DMS79 (cell line): ENCODE measurements around the gene MGRN1.

ENCODE experiments used
- DNase-seq: peaks from one replicate; lab custom pipeline; 2025; lab: John Stamatoyannopoulos, UW

Gene MGRN1

GRCh38 chr16:4699046-4699556 is 74.5 kb downstream of the MGRN1 start:
- no peak for DNase-seq

GRCh38 chr16:4700380-4700996 is 75.9 kb downstream of the MGRN1 start:
- no peak for DNase-seq

GRCh38 chr16:4700997-4701743 is 76.5 kb downstream of the MGRN1 start:
- DNase-seq = no peak

GRCh38 chr16:4701791-4702465 is 77.3 kb downstream of the MGRN1 start:
- DNase-seq = no peak

- no peak for DNase-seq
Observed at GRCh38 chr16:4702466-4702808, 77.8 kb downstream of the MGRN1 start.

- DNase-seq = no peak
Observed at GRCh38 chr16:4703906-4704305, 79.3 kb downstream of the MGRN1 start.

GRCh38 chr16:4704491-4704890 is 79.9 kb downstream of the MGRN1 start:
- no peak for DNase-seq

GRCh38 chr16:4704913-4705312 is 80.3 kb downstream of the MGRN1 start:
- DNase-seq = no peak

- DNase-seq = no peak
Observed at GRCh38 chr16:4706871-4707270, 82.2 kb downstream of the MGRN1 start.

GRCh38 chr16:4709481-4709880 is 84.9 kb downstream of the MGRN1 start:
- DNase-seq = no peak

GRCh38 chr16:4713663-4714501 is 89.3 kb downstream of the MGRN1 start:
- DNase-seq = no peak

- no peak for DNase-seq
Observed at GRCh38 chr16:4714996-4715395, 90.4 kb downstream of the MGRN1 start.

- DNase-seq = no peak
Observed at GRCh38 chr16:4718466-4718865, 93.8 kb downstream of the MGRN1 start.

GRCh38 chr16:4723071-4723767 is 98.6 kb downstream of the MGRN1 start:
- no peak for DNase-seq

GRCh38 chr16:4724661-4725270 is 100.1 kb downstream of the MGRN1 start:
- no peak for DNase-seq

- no peak for DNase-seq
Observed at GRCh38 chr16:4726616-4727015, 102.0 kb downstream of the MGRN1 start.

GRCh38 chr16:4728676-4729075 is 104.0 kb downstream of the MGRN1 start:
- DNase-seq = no peak

- DNase-seq = no peak
Observed at GRCh38 chr16:4729876-4730275, 105.2 kb downstream of the MGRN1 start.

- no peak for DNase-seq
Observed at GRCh38 chr16:4733211-4733742, 108.7 kb downstream of the MGRN1 start.

- DNase-seq = no peak
Observed at GRCh38 chr16:4733747-4734062, 109.1 kb downstream of the MGRN1 start.
